Measurements from ENCODE around the gene NBPF12.
"Not testable (repeated sequence)": the region's sequence is repeated elsewhere in the genome, so short reads cannot be mapped to it uniquely, and the experiment has no call there.

The NBPF12 gene, protein sequence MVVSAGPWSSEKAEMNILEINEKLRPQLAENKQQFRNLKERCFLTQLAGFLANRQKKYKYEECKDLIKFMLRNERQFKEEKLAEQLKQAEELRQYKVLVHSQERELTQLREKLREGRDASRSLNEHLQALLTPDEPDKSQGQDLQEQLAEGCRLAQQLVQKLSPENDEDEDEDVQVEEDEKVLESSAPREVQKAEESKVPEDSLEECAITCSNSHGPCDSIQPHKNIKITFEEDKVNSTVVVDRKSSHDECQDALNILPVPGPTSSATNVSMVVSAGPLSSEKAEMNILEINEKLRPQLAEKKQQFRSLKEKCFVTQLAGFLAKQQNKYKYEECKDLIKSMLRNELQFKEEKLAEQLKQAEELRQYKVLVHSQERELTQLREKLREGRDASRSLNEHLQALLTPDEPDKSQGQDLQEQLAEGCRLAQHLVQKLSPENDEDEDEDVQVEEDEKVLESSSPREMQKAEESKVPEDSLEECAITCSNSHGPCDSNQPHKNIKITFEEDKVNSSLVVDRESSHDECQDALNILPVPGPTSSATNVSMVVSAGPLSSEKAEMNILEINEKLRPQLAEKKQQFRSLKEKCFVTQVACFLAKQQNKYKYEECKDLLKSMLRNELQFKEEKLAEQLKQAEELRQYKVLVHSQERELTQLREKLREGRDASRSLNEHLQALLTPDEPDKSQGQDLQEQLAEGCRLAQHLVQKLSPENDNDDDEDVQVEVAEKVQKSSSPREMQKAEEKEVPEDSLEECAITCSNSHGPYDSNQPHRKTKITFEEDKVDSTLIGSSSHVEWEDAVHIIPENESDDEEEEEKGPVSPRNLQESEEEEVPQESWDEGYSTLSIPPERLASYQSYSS (N-terminal part only)

DNA sequence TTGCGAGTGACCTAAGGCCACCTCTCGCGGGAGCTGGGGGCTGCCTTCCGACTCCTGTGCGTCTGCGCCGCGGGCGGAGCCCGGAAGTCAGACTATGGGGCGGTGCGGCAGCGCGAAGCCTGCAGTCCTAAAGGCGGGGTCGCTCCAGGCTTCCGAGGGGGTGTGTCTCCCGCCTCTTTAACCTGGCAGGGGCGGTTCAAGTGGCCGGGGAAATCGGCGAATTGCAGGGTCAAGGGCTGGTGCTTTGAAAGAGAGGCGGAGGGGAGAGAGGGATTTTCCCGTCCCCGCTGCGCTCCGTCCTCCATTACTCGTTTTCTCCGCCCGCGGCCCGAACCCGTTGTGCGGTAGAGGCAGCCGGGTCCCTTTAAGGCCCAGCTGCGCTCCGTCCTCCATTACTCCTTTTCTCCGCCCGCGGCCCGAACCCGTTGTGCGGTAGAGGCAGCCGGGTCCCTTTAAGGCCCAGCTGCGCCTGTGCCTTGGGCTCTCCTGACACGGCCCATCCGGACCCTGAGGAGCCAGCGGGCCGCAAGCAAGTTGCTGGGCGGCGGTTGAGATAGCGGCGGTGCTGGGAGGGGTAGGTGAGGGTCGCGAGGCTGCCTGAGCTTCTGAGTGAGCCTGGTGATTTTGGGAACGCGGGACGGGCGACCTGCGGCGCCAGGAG is at the start of gene NBPF12:
Gene NBPF12, plus strand, starts transcription at position 83 of the 661 bp plus-strand sequence. CDS start 21,820 bp downstream, outside the sequence.
- DNase-seq = peak; percentile 84

DNA sequence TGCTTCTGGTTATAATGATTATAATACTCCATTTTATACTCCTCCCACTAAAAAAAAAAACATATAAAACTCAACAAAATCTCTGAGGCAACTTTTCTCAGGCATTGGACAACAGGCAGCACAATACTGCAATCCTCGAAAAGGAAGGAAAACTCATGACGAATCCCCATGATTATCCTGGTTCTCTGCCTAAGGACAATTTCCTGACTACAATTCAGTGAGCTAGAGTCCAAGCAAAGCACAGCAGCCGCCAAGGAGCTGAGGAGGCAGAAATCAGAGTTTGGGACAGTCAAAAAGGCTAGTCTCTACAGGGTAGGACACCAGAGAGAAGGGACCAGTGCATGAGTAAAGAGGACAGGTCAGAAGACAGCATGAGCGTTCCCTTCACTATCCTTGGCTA is 46.8 kb upstream of the NBPF12 start:
- not testable (repeated sequence) for DNase-seq

DNA sequence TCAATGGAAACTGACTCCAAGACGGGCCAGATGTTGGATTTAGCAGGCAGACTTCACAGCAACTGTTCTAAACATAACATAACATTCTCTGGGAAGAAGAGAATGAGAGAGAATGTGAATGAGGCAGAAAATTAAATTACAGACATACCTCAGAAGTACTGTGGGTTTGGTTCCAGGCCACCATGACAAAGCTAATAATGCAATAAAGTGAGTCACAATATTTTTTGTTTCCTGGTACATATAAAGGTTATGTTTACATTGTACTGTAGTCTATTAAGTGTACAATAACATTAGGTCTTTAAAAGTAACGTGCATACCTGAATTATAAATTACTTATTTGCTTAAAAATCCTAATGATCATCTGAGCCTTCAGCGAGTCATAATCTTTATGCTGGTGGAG is 45.8 kb upstream of the NBPF12 start:
- not testable (repeated sequence) for DNase-seq

DNA sequence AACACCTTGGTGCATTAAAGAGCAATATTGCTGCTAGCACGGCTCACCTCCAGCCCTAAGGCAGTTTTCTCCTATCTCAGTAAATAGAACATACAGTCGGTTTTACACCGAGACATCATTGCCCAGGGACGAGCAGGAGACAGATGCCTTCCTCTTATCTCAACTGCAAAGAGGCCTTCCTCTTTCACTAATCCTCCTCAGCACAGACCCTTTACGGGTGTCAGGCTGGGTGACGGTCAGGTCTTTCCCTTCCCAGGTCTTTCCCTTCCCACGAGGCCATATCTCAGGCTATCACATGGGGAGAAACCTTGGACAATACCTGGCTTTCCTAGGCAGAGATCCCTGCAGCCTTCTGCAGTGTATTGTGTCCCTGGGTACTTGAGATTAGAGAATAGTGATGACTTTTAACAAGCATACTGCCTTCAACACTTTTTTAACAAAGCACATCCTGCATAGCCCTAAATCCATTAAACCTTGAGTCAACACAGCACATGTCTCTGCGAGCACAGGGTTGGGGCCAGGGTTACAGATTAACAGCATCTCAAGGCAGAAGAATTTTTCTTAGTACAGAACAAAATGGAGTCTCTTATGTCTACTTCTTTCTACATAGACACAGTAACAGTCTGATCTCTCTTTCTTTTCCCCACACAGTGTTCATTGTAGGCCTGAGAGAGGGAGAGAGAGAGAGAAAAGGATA is 30.4 kb upstream of the NBPF12 start:
- DNase-seq = not testable (repeated sequence)

DNA sequence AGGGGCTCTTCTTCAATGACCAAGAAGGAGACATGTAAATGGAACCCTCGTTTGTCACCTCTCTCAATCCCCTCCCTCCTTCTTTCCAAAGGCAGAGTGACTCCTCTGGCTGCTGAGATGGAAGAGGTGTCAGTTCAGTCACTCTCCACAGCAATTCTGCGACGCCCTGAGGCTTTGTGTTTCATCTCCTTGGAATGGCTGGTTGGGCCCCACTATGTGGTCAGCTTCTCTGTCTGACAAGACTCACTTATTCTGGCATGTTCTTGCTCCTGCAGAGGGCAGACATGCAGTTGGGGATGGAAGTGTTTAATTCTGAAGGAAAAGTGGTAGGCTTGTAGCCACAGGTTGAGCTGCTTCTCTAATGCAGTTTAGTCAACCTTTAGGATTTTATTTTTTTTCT is 25.1 kb upstream of the NBPF12 start:
- DNase-seq = not testable (repeated sequence)

DNA sequence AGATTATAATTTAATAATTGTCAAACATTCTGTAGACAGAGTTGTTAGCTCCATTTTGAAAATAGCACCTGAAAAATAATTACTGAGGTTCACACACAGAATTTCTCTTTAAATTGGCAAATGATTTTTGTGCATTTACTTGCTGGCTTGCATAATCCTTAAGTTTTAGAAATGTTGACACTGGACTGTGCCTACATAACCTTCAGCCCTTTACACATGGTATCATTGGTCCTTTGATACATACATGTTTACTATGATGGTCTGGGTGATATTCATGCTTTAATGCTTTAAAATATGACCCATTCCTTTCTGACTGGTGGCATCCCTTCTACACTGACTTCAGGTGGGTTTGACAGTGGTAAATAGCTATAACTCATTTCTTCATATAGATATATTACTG is 17.3 kb upstream of the NBPF12 start:
- DNase-seq = not testable (repeated sequence)

DNA sequence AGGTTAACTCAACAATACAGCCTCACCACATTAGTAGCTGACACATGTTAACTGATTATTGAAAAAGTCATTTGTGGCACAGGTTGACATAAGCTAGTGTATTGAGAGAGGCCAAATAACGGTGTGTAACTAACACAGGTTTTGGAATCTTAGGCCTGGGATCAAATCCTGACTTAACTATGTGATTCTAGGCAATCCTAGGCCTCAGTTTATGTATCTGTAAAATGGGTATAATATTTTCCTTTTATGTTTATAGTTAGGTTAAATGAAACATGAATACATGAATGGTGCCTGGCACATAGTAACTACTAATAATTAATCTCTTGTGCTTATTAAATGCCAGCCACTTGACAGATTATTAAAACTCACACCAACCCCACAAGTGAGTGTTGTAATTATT is 15.5 kb upstream of the NBPF12 start:
- not testable (repeated sequence) for DNase-seq

DNA sequence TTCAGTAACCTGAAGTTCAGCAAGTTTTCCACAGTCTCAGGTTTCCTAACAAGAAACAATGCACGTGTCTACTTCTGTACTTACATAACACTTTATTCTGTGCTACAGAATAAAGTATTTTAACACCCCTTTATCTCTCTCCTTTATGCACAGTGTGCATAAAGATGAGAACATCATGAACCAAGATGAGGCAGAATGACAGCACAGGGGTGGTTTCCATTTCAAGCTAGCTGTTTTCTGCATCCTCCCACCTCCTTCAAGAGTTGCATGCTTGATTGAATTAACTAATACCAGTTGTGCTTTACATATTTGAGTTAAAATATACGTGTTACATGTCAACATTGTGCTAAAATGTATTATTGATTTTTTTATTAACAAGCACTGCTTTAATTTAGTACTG is 14.0 kb upstream of the NBPF12 start:
- DNase-seq = not testable (repeated sequence)

DNA sequence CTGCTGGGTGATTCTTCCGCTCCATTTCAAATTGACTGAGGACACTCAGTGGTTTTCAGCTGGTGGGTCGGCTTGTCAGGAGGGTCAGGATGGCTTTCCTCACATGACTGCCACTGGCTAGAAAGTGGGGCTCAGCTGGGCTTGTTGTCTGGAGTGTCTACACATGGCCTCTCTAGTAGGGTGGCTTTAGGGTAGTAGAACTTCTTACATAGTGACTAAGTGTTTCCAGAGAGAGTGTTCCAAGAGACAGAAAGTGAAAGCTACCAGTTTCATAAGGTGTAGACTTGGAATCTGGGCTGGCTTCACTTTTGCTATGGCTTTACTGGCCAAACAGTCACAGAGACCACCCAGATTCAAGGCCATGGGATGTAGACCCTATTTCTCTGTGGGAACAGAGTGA is 11.7 kb upstream of the NBPF12 start:
- DNase-seq = not testable (repeated sequence)

DNA sequence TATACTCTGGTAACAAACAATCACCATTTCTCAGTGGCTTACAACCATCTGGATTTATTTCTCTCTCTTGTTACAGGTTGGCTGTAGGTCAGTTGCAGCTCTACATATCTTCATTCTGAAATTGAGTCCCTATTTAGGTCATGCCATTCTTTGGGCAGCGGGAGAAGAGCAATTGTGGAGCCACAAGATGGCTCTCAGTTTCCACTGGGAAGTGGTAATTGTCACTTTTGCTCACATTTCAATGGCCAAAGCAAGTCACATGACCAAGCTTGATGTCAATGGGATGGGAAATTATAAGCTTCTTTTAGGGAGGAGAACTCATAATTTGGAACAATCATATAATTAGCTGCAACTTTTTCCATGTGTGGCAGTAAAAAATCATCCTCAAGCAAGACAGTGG is 7.9 kb upstream of the NBPF12 start:
- DNase-seq = not testable (repeated sequence)

DNA sequence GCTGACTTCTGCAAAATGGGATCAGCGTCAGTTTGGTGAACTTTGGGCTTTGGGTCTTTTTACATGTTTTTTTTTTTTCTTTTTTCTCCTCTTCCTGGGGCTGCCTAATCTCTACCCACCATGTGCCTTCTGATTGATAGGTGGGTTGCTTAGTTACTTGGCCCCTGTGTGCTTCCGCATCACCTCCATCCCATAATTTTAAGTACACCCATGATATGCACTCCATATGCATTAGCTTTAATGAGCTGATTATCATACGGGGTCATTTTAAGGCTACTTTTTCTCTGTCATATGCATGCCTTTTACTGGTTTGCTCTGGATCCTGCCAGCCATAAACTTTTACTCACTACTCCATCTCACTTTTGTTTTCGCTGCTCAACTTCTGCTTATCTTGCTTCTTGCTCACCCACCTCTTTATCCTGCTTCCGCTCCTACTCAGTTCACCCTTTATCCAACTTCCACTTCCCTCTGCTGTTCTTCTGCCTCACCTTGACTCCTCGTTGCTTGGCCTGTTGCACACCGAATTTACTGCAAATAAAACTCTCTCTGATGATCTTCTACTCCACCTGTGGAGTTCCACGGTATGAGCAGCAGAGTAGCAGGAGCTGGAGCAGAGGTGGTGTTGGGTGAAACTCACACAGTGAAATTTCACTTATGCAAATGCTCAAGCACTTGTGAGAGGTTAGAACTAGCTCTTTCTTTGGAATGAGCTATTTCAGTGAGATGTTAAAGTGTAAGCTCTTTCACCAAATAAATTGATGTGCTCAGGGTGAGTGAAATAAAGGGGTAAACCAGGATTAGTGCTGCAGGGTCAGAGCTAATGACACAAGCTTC is 3.5 kb upstream of the NBPF12 start:
- DNase-seq = not testable (repeated sequence)

DNA sequence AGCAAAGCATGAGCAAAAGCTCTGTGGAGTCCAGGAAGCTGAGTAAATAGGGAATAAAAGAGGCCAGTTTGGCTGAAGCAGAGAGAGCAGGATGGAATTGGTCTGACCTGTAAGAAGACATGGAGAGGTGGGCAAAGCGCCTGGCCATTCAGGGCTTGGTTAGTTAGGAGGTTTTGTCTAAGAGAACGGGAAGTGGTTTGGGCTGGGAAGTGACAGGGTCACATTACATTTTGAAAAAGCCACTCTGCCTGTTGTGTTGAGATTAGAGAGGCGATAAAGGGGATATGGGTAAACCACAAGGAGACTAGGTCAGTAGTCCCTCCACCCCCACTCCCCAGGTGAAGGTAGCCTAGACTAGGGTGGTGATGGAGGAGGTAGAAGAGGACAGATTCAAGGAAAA is 662 bp upstream of the NBPF12 start:
- DNase-seq = not testable (repeated sequence)

DNA sequence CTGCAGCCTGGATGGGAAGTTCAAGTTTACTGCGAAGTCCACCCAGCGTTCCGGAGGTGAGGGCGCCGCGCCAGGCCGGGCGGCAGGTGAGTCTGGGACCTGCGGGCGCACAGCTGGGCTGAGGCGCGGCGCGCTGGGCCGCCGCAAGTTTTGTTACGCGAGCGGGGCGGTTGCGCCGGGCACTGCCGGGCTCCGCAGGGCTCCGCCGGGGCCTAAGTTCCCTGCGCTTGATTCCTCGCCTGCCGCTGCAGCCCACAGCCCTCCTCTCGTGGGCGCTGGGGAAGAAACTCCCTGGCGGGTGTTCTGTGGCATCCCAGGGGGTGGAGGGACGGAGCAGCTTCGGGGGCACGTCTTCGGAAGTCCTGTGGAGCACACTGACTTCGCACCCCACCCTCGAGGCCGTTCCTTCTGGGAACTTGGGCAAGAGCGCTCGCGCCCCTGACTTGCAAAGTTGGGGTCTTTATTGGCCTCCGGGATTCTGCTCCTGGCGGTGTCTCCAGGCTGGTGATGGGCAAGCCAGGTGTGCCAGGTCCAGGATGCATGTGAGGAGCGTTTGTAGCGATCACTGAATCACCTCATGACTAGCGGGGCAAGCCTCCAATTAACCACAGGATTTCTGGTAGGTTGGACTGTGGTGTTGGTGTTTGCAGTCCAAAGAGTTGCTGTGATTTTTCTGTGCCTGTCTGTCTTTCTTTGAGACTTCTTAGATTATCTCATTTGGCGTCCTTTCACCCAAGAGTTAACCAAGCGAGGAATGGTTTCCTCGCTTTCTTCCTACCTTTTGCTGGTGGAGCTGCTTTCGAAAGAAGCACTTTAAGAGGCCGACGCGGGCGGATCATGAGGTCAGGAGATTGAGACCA is 1.0 kb downstream of the NBPF12 start:
- peak; percentile 43 for DNase-seq

DNA sequence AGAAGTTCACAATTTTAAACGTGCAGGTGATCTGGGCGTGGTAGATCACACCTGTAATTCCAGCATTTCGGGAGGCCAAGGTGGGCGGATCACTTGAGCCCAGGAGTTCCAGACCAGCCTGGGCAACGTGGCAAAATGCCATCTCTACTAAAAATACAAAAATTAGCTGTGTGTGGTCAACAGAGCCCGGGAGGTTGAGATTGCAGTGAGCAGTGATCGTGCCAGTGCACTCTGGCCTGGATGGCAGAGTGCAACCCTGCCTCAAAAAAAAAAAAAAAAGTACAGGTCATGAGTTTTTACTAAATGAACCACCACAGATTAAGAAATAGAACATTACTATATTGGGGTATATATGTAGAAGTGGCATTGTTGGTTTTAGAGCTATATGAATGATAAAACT is 2.2 kb downstream of the NBPF12 start:
- DNase-seq = not testable (repeated sequence)

DNA sequence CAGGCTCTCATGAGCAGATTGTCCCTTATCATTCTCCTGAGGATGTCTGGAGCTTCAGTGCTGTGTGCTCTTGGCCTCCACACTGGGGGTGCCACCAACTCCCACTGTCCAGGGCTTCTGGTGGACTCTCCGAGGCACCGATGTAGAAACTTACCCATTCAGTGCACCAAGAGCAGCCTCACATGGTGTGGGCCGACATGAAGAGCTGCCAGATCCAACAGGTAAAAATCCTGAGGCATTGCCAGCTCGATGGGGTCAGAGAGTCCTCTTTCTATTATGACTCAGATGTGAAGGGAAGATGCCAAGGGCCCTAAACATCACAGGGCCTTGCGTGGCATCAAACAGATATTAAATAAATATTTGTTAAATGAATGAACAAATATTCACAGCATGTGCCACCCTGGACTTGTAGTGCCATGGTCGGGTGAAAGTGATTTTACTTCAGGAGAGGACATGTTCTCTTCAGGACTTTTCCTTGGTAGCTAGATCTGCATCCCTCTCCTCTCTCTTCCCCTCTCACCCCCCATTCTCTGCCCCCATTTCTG is 5.3 kb downstream of the NBPF12 start:
- not testable (repeated sequence) for DNase-seq

DNA sequence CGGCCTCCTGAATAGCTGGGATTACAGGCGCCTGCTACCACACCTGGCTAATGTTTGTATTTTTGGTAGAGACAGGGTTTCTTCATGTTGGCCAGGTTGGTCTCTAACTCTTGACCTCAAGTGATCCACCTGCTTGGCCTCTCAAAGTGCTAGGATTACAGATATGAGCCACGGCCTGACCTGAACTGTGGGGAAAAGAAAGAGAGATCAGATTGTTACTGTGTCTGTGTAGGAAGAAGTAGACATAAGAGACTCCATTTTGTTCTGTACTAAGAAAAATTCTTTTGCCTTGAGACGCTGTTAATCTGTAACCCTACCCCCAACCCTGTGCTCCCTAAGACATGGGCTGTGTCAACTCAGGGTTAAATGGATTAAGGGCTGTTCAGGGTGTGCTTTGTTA is 10.0 kb downstream of the NBPF12 start:
- DNase-seq = not testable (repeated sequence)

DNA sequence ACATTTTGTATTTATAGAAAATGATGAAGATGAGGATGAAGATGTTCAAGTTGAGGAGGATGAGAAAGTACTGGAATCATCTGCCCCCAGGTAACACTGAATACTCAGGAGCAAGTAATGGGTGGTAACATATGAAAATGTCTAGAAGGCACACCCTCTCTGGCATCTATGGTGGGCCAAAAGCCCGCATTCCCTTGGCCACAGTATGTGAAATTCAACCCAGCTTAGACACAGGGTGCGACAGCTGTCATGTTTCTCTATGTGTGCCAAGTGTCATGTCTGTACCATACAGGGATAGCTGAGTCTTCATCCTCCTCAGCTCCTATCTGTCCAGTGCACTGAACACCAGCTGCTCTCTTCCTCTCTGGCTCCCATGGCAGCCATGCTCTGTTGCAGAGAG is 26.2 kb downstream of the NBPF12 start:
- not testable (repeated sequence) for DNase-seq

DNA sequence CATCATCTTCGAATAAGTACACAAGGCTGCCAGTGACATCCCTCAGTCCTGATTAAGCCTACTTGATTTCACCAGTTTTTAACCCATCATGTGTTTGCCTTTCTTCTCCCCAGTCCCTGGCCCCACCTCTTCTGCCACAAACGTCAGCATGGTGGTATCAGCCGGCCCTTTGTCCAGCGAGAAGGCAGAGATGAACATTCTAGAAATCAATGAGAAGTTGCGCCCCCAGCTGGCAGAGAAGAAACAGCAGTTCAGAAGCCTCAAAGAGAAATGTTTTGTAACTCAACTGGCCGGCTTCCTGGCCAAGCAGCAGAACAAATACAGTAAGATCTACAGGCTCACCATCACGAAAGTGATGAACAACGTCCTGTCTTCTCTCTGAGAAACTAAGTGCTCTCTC is 28.2 kb downstream of the NBPF12 start:
- not testable (repeated sequence) for DNase-seq

DNA sequence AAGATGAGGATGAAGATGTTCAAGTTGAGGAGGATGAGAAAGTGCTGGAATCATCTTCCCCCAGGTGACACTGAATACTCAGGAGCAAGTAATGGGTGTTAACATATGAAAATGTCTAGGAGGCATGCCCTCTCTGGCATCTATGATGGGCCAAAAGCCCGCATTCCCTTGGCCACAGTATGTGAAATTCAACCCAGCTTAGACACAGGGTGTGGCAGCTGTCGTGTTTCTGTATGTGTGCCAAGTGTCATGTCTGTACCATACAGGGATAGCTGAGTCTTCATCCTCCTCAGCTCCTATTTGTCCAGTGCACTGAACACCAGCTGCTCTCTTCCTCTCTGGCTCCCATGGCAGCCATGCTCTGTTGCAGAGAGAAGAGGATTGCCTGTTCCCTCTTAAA is 32.5 kb downstream of the NBPF12 start:
- not testable (repeated sequence) for DNase-seq

DNA sequence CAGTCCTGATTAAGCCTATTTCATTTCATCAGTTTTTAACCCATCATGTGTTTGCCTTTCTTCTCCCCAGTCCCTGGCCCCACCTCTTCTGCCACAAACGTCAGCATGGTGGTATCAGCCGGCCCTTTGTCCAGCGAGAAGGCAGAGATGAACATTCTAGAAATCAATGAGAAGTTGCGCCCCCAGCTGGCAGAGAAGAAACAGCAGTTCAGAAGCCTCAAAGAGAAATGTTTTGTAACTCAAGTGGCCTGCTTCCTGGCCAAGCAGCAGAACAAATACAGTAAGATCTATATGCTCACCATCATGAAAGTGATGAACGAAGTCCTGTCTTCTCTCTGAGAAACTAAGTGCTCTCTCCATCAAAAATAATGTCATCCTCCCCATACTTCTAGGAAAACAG is 34.6 kb downstream of the NBPF12 start:
- DNase-seq = not testable (repeated sequence)

Measured in CD4-positive, alpha-beta T cell treated with Interleukin-6 for 4 hours (primary cell).